Loucy (cell line): ENCODE data around the gene PPRC1.
A peak's percentile ranks its signal among the peaks of the same experiment; 100 is the strongest.

Source experiments
- H2AFZ ChIP-seq: fragments of 200-600 bp; sonication (generic); 2 replicates; pipeline ENCODE4 v1.6.0; 2016; ENCODE audit warnings: antibody characterized with exemption, mild to moderate bottlenecking, low read length, moderate library complexity
- H3F3A ChIP-seq: fragments of 200-600 bp; 2 replicates; pipeline ENCODE4 v1.6.0; 2016; ENCODE audit warnings: antibody characterized with exemption, low read depth, mild to moderate bottlenecking
- H3K27me3 ChIP-seq: fragments of 200-600 bp; sonication (generic); 2 replicates; pipeline ENCODE4 v1.6.1; 2014; ENCODE audit warnings: low read length, mild to moderate bottlenecking; ENCODE audit not compliant: insufficient read depth, poor library complexity, severe bottlenecking
- H3K36me3 ChIP-seq: fragments of 200-600 bp; sonication (generic); 2 replicates; pipeline ENCODE4 v1.6.1; 2016; ENCODE audit warnings: low read length; ENCODE audit not compliant: insufficient read depth
- H3K4me1 ChIP-seq: fragments of 200-600 bp; sonication (generic); 2 replicates; pipeline ENCODE4 v1.5.1; 2014; ENCODE audit warnings: low read length, mild to moderate bottlenecking; ENCODE audit not compliant: insufficient read depth, poor library complexity, severe bottlenecking
- H3K4me2 ChIP-seq: fragments of 200-600 bp; sonication (generic); 2 replicates; pipeline ENCODE4 v1.6.0; 2014; ENCODE audit warnings: antibody characterized with exemption, low read length, low read depth, mild to moderate bottlenecking; ENCODE audit not compliant: poor library complexity, severe bottlenecking
- H3K4me3 ChIP-seq: fragments of 200-600 bp; sonication (generic); 2 replicates; pipeline ENCODE4 v1.5.1; 2014; ENCODE audit warnings: low read length, mild to moderate bottlenecking, mixed read lengths; ENCODE audit not compliant: poor library complexity, severe bottlenecking
- H3K79me2 ChIP-seq: fragments of 200-600 bp; sonication (generic); 2 replicates; pipeline ENCODE4 v1.6.1; 2014; ENCODE audit warnings: low read length; ENCODE audit not compliant: insufficient read depth
- H3K9ac ChIP-seq: fragments of 200-600 bp; sonication (generic); 2 replicates; pipeline ENCODE4 v1.6.0; 2014; ENCODE audit warnings: mild to moderate bottlenecking, low read depth, low read length, moderate library complexity; ENCODE audit not compliant: poor library complexity, severe bottlenecking
- H3K9me2 ChIP-seq: fragments of 200-600 bp; sonication (generic); replicated peaks from 2 replicates; pipeline ENCODE4 v1.6.1; 2016; ENCODE audit warnings: low read depth, low read length, mixed read lengths
- H3K9me3 ChIP-seq: fragments of 200-600 bp; sonication (generic); 2 replicates; pipeline ENCODE4 v1.6.1; 2014; ENCODE audit warnings: mild to moderate bottlenecking, antibody characterized with exemption, low read length, low read depth; ENCODE audit not compliant: insufficient read depth
- H4K20me1 ChIP-seq: fragments of 200-600 bp; sonication (generic); 2 replicates; pipeline ENCODE4 v1.6.0; 2014; ENCODE audit warnings: antibody characterized with exemption, low read length, mild to moderate bottlenecking; ENCODE audit not compliant: insufficient read depth, poor library complexity, severe bottlenecking
- CTCF ChIP-seq: fragments of 200-600 bp; sonication (generic); conservative IDR thresholded peaks from 2 replicates; pipeline ENCODE4 v1.5.1; 2014; ENCODE audit warnings: mild to moderate bottlenecking, antibody characterized with exemption, low read length
- EZH2phosphoT487 ChIP-seq: fragments of 200-600 bp; IDR thresholded peaks from 2 replicates; pipeline ENCODE4 v1.6.1; 2018; ENCODE audit warnings: antibody characterized with exemption, mild to moderate bottlenecking, moderate library complexity, borderline replicate concordance

PPRC1 gene, protein sequence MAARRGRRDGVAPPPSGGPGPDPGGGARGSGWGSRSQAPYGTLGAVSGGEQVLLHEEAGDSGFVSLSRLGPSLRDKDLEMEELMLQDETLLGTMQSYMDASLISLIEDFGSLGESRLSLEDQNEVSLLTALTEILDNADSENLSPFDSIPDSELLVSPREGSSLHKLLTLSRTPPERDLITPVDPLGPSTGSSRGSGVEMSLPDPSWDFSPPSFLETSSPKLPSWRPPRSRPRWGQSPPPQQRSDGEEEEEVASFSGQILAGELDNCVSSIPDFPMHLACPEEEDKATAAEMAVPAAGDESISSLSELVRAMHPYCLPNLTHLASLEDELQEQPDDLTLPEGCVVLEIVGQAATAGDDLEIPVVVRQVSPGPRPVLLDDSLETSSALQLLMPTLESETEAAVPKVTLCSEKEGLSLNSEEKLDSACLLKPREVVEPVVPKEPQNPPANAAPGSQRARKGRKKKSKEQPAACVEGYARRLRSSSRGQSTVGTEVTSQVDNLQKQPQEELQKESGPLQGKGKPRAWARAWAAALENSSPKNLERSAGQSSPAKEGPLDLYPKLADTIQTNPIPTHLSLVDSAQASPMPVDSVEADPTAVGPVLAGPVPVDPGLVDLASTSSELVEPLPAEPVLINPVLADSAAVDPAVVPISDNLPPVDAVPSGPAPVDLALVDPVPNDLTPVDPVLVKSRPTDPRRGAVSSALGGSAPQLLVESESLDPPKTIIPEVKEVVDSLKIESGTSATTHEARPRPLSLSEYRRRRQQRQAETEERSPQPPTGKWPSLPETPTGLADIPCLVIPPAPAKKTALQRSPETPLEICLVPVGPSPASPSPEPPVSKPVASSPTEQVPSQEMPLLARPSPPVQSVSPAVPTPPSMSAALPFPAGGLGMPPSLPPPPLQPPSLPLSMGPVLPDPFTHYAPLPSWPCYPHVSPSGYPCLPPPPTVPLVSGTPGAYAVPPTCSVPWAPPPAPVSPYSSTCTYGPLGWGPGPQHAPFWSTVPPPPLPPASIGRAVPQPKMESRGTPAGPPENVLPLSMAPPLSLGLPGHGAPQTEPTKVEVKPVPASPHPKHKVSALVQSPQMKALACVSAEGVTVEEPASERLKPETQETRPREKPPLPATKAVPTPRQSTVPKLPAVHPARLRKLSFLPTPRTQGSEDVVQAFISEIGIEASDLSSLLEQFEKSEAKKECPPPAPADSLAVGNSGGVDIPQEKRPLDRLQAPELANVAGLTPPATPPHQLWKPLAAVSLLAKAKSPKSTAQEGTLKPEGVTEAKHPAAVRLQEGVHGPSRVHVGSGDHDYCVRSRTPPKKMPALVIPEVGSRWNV (N-terminal part only)

GRCh38 chr10:102132563-102133372, at the start of gene PPRC1:
Gene PPRC1, plus strand, starts transcription at chr10:102133040. Its CDS starts 29 bp downstream, at chr10:102133069.
- no peaks in the 10 kb centered on the region for H3K9me2 ChIP-seq
- H3K4me3 ChIP-seq: peak within 1 kb of the TSS; percentile 94
- H3K4me1 ChIP-seq: peaks cover 31% of the 10 kb centered on the region
- peak within 1 kb of the TSS; percentile 94 for H3K4me2 ChIP-seq
- peaks cover 44% of the 10 kb centered on the region for H4K20me1 ChIP-seq
- peak within 1 kb of the TSS; percentile 83 for H3K9ac ChIP-seq
- no peak for TF ChIP-seq EZH2phosphoT487
- TF ChIP-seq CTCF: peak; percentile 99
- H3K27me3 ChIP-seq: no peaks in the 10 kb centered on the region
- no peaks in the 10 kb centered on the region for H3K9me3 ChIP-seq
- H3K79me2 ChIP-seq: peaks cover 49% of the 10 kb centered on the region
- H2AFZ ChIP-seq: peak within 1 kb of the TSS; percentile 91
- H3F3A ChIP-seq: no peaks in the 10 kb centered on the region
- peaks cover 1% of the 10 kb centered on the region; the same call in 1 of the 2 replicates for H3K36me3 ChIP-seq

DNA sequence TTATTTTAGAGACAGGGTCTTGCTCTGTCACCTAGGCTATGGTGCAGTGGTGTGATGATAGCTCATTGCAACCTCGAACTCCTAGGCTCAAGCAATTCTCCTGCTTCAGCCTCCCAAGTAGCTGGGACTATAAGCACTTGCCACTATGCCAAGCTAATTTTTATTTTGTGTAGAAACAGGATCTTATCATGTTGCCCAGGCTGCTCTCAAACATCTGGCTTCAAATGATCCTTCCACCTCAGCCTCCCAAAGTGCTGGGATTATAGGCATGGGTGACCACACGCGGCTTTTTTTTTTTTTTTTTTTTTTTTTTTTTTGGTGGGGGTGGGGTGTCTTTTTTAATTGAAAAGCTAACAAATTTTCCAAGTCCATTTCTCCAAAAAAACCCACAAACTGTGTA, 49.3 kb upstream of the PPRC1 start:
- H3F3A ChIP-seq: no peaks in the 10 kb centered on the region

More for the DNA sequence above, 49.3 kb upstream of the PPRC1 start:
- H3K4me1 ChIP-seq: no peaks in the 10 kb centered on the region
- no peak for TF ChIP-seq EZH2phosphoT487
- TF ChIP-seq CTCF: no peak
- H3K4me3 ChIP-seq: no peak overlapping the region
- no peak overlapping the region for H3K4me2 ChIP-seq
- H3K9me2 ChIP-seq: no peaks in the 10 kb centered on the region
- H3K79me2 ChIP-seq: no peaks in the 10 kb centered on the region
- H3K36me3 ChIP-seq: no peaks in the 10 kb centered on the region
- H4K20me1 ChIP-seq: no peaks in the 10 kb centered on the region
- H3K9ac ChIP-seq: no peak overlapping the region
- no peaks in the 10 kb centered on the region for H3K9me3 ChIP-seq
- no peaks in the 10 kb centered on the region for H3K27me3 ChIP-seq
- no peak overlapping the region for H2AFZ ChIP-seq
